Thyroid gland (tissue), 4 donors: ENCODE data around the gene TMEM164.

ENCODE experiments used
- CTCF ChIP-seq, 6 experiments: fragments of 200-600 bp in 3 of 6; fragments of 450-650 bp in 3 of 6; sonication (generic) in 3 of 6; IDR thresholded peaks; one replicate each; pipeline ENCODE4 v1.5.1; 2016 to 2019; ENCODE audit warnings: antibody characterized with exemption in 6 of 6, mild to moderate bottlenecking in 2 of 6, inconsistent platforms in 1 of 6, moderate library complexity in 1 of 6
- POLR2A ChIP-seq, 2 donors: fragments of 450-650 bp; IDR thresholded peaks; one replicate each; pipeline ENCODE4 v1.6.1; 2017; ENCODE audit warnings: antibody characterized with exemption in 2 of 2, mild to moderate bottlenecking in 2 of 2, moderate library complexity in 1 of 2

- TF ChIP-seq POLR2A (IDR thresholded peaks at IDR 0.05), result no peak
- TF ChIP-seq CTCF (IDR thresholded peaks at IDR 0.05), result no peak
These were observed 179.4 kb downstream of the TMEM164 start for GRCh38 chrX:110182362-110182761.
